ENCODE measurements around the gene BOC.

Gene BOC

GRCh38 chr3:113270068-113270467 is 58.7 kb downstream of the BOC start:
- DNase-seq (ENCODE audit: low spot score): no peak

- no peak for DNase-seq (ENCODE audit: low spot score)
Measured at GRCh38 chr3:113270786-113271185, 59.4 kb downstream of the BOC start.

GRCh38 chr3:113271189-113271588 is 59.8 kb downstream of the BOC start:
- no peak for DNase-seq (ENCODE audit: low spot score)

- DNase-seq (ENCODE audit: low spot score): no peak
Measured at GRCh38 chr3:113271594-113272384, 60.4 kb downstream of the BOC start.

GRCh38 chr3:113272385-113272779 is 61.0 kb downstream of the BOC start:
- no peak for DNase-seq (ENCODE audit: low spot score)

- no peak for DNase-seq (ENCODE audit: low spot score)
Measured at GRCh38 chr3:113273011-113273410, 61.7 kb downstream of the BOC start.

GRCh38 chr3:113273604-113274378 is 62.4 kb downstream of the BOC start:
- no peak for DNase-seq (ENCODE audit: low spot score)

- no peak for DNase-seq (ENCODE audit: low spot score)
Measured at GRCh38 chr3:113274425-113275257, 63.3 kb downstream of the BOC start.

GRCh38 chr3:113275258-113275556 is 63.9 kb downstream of the BOC start:
- no peak for DNase-seq (ENCODE audit: low spot score)

- no peak for DNase-seq (ENCODE audit: low spot score)
Measured at GRCh38 chr3:113275583-113275928, 64.2 kb downstream of the BOC start.

GRCh38 chr3:113275929-113276750 is 64.8 kb downstream of the BOC start:
- DNase-seq (ENCODE audit: low spot score): peak; percentile 73

- no peak for DNase-seq (ENCODE audit: low spot score)
Measured at GRCh38 chr3:113276751-113277080, 65.4 kb downstream of the BOC start.

- no peak for DNase-seq (ENCODE audit: low spot score)
Measured at GRCh38 chr3:113277414-113277813, 66.1 kb downstream of the BOC start.

GRCh38 chr3:113277941-113278598 is 66.7 kb downstream of the BOC start:
- no peak for DNase-seq (ENCODE audit: low spot score)

- no peak for DNase-seq (ENCODE audit: low spot score)
Measured at GRCh38 chr3:113278599-113278955, 67.2 kb downstream of the BOC start.

GRCh38 chr3:113279686-113280085 is 68.3 kb downstream of the BOC start:
- DNase-seq (ENCODE audit: low spot score): no peak

- no peak for DNase-seq (ENCODE audit: low spot score)
Measured at GRCh38 chr3:113283306-113283705, 71.9 kb downstream of the BOC start.

- DNase-seq (ENCODE audit: low spot score): no peak
Measured at GRCh38 chr3:113284453-113285050, 73.2 kb downstream of the BOC start.

GRCh38 chr3:113285226-113285625 is 73.9 kb downstream of the BOC start:
- DNase-seq (ENCODE audit: low spot score): no peak

GRCh38 chr3:113285741-113286140 is 74.4 kb downstream of the BOC start:
- DNase-seq (ENCODE audit: low spot score): no peak

GRCh38 chr3:113286524-113286923 is 75.2 kb downstream of the BOC start:
- no peak for DNase-seq (ENCODE audit: low spot score)
